Kidney glomerular epithelial cell (primary cell): ENCODE results near the gene PIP4K2C.

ENCODE experiments used
- DNase-seq: peaks from one replicate; lab custom pipeline; 2025; lab: John Stamatoyannopoulos, UW

PIP4K2C gene

DNA sequence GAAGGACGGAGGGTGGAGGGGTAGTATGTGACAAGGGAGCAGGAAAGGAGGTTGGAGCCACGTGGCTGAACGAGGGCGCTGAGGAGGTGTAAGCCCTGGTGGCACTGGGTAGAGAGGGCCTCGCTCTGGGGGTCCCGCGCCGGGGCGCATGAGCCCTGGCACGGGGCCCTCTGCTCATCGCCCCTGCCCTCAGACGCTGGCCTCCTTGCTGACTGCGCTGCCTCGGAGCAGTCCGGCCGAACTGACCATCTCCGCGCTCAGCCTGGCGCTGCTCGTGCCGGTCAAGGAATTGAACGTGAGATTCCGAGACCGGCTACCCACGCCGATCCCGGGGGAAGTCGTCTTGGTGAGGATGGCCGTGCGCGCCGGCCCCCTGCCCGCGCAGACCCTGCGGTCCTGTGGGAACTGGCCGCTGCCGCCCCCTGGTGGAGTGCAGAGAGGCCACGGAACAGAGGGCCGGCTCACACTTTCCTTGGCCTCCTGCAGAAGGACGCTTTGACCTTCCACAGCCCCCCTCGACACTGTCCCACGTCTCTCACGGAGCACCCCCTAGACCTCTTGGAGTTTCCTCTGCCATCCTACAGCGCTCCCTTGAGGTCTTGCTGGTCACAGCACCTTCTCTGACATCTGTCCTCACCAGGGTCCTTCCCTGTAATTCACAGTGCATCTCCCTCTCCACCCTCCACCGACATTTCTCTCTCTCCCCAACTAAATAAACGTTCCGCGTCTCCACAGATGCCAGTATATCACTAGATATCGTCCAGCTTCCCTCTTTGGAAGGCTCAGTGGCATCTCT lies 30.7 kb downstream of the PIP4K2C start:
- DNase-seq = no peak

GRCh38 chr12:57622293-57623245 lies 31.6 kb downstream of the PIP4K2C start:
- no peak for DNase-seq

- no peak for DNase-seq
These were observed 32.4 kb downstream of the PIP4K2C start for GRCh38 chr12:57623385-57623784.

DNA sequence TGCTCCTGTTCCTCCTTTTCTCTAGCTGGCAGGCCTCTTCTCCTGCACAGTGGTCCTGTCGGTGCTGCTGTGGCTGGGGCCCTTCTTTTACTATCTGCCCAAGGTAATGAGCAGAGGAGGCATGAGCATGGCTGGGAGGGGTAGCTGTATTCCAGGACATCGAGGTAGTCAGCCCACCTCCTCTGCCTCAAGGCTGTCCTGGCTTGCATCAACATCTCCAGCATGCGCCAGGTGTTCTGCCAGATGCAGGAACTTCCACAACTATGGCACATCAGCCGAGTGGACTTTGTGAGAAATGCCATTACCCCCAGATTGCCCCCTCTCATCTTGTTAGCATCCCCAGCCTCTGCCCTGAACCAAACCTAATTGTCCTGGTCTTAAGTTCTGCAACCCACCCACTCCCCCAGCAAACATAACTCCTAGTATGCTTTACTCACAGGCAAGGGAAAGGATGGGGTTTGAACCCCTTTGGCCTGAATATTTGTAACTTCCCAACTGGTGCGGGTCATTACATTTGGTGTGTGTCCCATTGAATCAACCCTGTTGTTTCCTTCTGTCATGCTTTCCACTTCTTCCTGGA lies 32.9 kb downstream of the PIP4K2C start:
- DNase-seq = no peak

DNA sequence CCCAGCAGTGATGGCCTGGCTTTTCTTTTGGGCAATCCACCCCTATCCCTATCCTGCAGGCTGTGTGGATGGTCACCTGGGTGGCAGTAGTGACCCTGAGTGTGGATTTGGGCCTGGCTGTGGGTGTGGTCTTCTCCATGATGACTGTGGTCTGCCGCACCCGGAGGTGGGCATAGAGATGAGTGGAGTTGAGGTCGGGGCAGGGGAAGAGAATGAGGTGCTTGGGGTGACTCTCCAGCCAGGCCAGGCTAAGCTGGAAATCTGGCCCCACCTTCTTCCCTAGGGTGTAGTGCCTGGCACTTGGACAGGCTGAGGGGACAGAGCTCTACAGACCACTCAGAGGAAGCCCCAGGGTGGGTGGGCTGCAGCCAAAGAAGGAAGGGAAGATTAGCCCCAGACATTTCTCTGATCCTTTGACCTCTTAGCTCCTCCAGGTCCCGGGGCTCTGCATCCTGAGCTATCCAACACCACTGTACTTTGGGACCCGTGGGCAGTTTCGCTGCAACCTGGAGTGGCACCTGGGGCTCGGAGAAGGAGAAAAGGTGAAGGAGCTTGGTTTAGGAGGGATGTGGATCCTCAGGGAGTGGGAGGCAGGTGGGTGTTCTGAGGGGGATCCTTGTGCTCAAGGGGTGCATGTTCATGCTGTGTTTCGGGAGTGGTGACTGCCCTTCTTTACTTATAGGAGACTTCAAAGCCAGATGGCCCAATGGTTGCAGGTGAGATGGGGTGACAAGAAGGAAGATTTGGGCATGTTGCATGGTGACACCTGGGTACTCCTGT lies 33.6 kb downstream of the PIP4K2C start:
- DNase-seq = no peak

GRCh38 chr12:57625261-57626032 lies 34.5 kb downstream of the PIP4K2C start:
- DNase-seq = no peak

DNA sequence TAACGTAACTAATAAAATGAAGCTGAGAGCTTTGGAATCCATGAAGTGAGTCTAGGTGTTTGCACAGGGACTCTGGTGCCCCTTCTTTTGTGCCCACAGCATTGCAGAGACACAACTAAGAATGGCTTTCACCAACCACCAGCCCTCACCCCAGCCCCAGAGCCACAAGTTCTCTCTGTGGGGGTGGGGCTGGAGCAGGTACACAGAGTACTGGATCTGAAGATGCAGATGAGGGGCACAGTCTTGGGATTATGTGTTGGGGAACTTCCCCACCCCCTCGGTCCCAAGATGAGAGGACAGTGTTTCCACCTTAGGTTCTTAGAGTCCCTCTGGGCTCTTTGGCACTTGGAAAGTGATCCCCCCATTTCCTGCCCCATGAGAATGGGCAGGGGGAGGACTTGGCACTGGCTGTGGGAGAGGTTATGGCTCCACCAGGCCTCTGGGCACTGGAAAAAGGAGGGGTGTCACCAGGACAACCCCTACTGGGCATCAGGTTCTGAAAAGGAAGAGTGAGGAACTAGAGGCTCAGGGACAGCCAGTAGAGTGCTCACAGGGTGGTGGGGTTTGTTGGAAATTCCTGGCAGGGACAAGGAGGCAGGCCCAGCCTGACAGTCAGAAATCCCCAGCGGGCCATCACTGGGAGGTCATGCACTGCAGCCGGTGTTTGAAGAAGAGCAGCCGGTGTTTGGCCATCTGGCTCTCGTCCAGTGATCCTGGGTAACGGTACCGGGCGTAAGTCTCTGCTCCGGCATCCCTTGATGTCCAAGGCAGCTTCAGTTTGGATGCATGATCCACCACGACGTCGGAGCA lies 35.3 kb downstream of the PIP4K2C start:
- DNase-seq = no peak

GRCh38 chr12:57626921-57627445 lies 36.0 kb downstream of the PIP4K2C start:
- DNase-seq = no peak

GRCh38 chr12:57627501-57628279 lies 36.7 kb downstream of the PIP4K2C start:
- DNase-seq = no peak

DNA sequence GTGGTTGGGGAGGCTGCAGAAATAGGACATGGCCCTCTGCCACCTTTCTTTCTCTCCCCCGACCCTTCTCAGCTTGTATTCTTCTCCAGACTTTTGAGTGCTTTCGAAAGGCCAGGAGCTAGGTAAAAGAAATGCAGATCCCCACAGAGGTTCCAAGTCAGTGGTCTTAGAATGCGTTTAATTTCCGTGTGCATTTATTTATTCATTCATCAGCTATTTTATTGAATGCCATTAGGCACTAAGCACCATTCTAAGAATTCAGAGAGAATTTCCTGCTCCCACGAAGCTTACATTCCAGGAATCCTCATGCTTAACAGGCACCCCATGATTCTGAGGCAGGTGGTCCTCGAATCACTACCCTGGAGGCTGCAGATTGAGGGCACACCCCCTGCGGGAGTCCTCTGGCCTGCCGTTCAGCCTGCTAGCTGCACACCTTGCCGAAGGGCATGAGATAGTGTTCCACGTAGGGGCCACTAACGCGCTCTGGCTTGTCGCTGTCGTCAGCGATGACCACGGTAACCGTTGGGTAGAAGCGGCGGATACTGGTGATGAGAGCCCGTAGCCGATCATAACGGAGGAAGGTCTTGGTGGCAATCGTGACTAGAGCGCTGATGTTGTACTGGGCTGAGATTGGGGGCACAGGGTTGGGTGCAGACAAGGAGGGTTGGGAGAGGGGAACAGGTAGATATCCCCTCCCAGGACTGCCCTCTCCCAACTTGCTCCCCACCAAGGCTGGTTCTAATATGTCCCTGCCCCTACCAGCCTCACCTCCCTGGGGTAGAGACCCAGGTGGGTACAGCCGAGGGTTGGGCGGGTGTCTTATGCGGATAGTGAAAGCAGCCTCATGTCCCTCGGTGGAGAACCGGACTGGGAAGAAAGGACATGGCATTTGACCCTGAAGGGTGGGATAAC lies 37.5 kb downstream of the PIP4K2C start:
- no peak for DNase-seq

DNA sequence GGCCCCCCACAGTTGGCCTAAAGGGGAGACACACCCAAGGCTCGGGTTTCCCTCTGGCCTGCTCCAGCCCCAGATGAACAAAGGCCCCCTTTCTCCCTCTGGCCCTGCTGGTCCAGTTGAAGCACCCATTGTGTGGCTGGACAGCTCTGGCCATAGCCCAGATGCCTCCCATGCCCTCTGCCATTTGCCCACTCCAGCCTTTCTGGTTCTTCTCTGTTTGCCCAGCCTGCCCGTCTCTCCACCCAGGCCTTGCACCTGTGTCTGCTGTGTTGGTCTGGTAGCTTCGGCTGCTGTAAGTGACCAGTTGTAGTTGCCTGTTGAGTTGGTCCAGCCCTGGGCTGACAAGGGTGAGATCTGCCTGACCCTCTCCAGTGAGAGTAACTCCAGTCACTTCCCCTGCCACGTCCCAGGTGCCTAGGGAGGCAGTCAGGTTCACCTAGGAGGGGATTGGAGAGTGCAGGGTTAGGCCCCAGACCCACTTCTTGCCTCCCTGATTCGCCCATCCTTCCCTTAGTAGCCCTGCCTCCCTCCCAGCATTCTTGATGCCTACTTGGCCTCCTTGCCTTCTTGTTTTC lies 39.0 kb downstream of the PIP4K2C start:
- DNase-seq = no peak

- DNase-seq = no peak
These were observed 40.0 kb downstream of the PIP4K2C start for GRCh38 chr12:57630891-57631433.

- no peak for DNase-seq
These were observed 40.6 kb downstream of the PIP4K2C start for GRCh38 chr12:57631566-57632072.

GRCh38 chr12:57632073-57632957 lies 41.3 kb downstream of the PIP4K2C start:
- no peak for DNase-seq

GRCh38 chr12:57632958-57633840 lies 42.2 kb downstream of the PIP4K2C start, which contains the start of gene B4GALNT1:
B4GALNT1 (minus strand) TSS chr12:57633201; CDS start chr12:57632132, 1,069 bp downstream.
- DNase-seq = no peak
